ENCODE measurements around the gene COA6.

The COA6 gene, protein sequence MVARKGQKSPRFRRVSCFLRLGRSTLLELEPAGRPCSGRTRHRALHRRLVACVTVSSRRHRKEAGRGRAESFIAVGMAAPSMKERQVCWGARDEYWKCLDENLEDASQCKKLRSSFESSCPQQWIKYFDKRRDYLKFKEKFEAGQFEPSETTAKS

DNA sequence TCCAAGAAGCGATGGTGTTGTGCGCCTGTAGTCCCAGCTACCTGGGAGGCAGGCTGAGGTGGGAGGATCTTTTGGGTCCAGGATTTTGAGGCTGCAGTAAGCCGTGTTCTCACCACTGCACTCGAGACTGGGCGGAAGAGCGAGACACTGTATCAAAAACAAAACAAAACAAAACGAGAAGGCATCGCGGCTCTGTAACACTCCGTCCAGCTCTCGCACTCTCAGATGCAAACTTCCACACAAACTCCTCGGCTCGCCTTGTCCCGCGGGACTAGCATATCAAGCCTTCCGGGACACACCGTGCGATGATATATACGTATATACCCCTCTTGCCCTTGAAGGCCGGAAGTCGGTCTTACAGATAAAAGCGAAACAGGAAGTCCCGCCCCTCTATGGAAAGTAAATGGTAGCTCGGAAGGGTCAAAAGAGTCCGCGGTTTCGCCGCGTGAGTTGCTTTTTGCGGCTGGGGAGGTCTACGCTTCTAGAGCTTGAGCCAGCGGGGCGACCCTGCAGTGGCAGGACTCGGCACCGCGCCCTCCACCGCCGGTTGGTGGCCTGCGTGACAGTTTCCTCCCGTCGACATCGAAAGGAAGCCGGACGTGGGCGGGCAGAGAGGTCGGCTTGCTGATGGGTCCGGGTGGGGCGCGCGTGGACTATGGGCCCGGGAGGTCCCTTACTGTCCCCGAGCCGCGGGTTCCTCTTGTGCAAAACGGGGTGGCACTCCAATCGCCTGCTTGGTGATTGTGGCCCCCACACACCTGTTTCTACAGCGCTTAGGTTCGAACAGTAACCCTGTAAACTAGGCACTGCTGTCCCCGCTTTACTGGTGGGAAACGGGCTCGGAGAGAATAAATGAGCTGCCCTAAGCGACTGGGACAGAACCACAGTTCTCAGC is at the start of gene COA6:
Gene COA6 (plus strand): TSS at position 393 of the 895 bp plus-strand sequence. CDS start 11 bp downstream, at position 404.
- peak; percentile 99 for DNase-seq

DNA sequence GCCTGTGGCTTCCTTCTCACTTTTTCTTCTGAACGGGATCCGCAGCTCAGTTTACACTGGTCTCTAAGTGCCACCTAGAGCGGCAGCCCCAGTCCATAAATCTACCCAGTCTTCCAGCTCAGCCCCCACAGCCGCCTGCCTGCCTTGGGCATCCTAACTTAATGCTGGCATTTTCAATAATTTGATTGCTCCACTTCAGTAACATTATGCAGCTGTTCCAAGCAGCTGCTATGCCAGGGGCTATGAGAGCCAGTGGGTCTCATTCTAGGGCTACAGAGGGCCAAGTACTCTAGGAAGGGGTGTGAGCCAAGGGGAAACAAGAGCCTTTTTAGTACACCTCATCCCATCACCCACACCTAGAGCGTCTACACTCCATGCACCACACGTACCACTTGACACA is 48.4 kb upstream of the COA6 start:
- DNase-seq, result no peak

DNA sequence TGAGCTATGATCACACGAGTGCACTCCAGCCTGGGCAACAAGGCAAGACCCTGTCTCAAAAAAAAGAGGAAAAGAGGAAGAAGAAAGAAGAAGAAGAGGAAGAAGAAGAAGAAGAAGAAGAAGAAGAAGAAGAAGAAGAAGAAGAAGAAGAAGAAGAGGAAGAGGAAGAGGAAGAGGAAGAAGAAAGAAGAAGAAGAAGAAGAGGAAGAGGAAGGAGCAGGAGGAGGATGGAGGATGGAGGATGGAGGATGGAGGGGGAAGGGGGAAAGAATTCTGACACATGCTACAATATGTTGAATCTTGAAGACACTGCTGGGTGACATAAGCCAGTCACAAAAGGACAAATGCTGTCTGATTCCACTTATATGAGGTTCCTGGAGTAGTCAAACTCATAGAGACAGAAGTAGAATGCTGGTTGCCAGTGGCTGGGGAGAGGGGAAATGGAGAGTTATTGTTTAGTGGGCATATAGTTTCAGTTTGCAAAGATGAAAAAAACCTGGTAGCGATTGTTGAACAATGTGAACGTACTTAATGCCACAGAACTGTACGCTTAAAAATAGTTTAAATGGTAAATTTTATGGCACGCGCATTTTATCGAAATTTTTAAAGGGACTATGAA is 47.3 kb upstream of the COA6 start:
- DNase-seq, result no peak

DNA sequence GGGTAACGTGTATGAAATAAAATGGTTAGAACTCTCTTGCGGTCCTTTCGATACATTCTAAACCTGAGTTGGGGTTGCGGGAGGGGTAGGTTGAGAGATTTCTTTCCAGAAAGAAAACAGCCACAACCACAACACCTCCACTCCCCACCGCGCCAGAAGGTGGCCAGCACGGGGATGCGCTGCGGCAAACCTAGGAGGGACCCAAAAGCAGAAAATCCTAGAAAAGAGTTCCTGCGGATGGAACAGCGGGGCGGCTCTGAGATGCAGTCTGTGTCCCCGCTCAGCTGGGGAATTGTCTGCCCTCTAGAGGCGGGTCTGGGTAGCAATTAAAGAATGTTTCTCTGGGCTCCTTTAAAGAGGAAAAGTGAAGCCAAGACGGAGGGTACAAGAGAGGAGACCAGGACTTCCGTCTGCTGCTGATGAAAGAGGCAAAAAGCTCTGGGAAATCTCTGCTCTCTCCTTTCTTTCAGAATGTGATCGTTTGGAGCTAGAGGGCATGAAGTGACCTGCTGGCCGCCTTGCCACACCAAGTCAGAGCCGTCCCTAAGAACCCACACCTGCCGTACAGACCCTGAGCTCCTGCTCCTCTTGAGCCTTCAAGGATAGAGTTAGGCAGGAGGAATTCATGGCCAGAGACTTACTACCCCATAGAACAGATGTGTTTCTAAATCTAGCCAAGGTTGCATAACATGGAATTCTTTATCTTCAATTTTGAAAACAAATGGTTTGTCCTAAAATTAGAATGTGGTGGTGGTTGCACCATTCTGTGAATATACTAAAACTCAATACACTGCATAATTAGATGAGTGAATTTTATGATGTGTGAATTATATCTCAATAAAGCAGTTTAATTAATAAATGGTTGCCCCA is 46.5 kb upstream of the COA6 start:
- peak; percentile 78 for DNase-seq

DNA sequence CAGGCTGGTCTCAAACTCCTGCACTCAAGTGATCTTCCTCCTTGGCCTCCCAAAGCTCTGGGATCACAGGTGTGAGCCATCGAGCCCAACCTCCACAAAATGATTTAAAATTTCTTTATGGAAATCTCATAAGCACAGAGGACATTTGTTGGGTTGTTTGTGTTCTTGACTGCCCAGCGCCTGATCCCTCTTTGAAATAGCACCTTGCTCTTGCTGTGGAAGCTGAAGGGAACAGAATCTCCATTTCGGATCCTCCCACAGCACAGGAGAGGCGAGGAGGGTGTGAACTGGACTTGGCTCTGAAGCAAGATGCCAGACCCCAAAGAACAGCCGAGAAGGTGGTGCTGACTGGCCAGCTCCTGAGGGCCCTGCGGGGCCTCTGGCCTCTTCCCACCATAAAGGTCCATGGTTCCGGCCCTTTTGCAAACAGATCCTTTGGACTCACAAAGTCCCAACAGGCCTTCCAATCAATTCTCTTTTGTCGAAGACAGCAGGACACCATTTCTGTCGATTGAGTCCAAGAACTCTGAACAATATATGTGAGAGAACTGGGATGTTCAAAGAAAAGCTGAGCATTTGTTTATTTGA is 45.6 kb upstream of the COA6 start:
- DNase-seq, result no peak

DNA sequence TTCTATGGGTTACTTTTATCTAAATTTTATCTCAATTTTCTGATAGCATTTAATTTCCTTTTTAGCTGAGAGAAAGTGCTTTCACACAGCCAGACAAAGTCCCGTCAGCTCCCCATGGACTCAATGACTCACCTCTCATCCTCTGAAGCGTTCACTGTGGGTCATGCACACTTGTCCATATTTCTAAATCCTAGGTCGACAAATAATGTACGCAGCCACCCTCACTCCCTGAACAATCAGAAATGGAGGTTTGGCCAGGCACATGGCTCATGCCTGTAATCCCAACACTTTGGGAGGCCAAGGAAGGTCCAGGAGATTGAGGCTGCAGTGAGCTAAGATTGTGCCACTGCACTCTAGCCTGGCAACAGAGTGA is 42.4 kb upstream of the COA6 start:
- DNase-seq, result no peak

DNA sequence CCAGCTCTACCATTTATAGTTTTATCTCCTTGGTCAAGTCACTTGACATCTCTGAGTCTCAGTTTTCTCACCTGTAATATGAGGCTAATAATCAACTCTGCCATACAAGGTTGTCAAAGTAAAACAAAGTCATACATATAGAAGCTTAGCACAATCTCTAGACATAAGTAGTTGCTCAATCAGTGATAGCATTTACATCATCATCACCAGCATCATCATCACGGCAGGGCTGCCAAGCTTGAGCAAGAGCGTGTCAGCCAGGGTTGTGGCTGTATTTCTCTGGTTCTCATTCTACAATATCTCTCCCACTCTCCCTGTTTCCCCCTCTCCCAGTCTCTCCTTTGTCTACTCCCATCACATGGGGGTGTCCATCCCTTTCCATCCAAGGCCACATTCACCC is 41.7 kb upstream of the COA6 start:
- peak; percentile 56 for DNase-seq

DNA sequence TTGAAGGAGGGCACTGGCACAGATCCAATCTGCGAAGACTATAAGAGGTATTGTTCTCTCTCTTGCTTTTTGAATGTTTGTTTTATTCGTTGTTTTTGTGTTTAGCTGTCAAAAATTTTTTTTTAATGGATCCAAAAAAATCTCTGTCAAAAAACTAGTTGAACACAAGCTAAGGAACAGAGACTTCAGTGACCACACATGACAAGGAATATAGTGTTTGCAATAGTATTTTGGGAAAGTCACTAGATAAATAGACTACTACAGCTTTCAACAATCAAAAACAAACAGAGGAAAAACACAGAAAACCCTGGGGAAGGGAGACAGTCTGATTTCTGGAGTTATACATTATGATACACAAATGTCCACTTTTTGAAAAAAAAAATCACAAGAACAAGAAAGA is 36.9 kb upstream of the COA6 start:
- no peak for DNase-seq

DNA sequence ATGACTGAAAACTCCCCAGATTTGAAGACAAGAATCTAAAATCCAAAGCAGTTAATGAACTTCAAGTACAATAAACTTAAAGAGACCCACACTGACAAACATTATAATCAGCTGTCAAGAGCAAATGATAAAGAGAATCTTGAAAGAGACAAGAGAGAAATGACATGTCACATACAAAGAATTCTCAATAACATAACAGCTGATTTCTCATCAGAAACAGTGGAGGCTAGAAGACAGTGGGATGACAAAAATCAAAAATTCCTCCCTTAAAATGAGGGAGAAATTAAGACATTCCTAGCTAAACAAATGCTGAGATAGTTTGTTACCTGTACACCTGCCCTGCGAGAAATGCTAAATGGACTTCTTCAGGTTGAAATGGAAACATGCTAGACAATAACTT is 36.0 kb upstream of the COA6 start:
- no peak for DNase-seq

DNA sequence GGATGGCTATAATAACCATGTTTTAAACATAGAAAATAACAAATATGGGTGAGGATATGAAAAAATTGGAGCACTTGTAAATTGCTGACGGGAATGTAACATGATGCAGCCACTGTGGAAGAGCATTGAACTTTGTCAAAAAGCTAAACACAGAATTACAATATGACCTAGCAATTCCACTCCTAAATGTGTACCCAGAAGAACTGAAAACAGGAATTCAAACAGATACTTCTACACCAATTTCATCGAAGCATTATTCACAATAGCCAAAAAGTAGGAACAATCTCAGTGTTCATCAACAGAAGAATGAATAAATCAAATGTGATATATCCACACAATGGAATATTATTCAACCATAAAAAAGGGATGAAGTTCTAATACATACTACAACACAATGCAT is 32.7 kb upstream of the COA6 start:
- no peak for DNase-seq

DNA sequence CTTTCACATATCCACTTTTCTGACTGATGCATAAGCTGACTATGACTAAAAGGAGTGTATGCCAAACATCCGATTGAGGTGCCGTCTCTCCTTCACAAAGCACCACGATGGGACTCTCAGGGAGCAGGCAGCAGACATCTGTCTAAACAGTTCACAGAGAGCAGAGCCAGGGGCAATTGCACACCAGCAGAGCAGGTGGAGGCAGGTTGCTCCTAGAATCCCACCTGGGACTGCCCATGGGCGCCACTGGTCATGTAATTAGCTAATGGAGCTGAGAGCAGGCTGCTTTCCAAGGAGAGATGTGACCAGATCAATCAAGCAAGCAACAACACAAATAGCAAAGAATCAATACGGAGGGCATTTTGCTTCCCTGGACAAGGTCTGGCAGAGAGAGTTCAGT is 30.5 kb upstream of the COA6 start:
- no peak for DNase-seq

DNA sequence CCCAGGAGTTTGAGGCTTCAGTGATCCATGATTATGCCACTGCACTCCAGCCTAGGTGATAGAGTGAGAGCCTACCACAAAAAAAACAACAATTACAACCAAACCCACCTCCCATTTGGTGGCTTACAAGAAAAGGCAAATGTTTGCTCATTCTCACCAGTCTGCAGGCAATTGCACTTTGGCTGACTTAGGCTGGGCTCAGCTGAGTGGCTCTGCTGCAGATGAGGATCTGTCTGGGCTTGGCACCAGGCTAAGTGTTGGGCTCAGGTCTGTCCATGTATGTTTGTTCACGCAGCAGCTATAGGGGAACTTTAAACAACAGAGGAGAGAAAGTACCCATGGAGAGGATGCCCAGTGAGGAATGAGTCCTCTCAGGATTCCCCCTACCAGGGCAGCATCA is 28.0 kb upstream of the COA6 start:
- no peak for DNase-seq

DNA sequence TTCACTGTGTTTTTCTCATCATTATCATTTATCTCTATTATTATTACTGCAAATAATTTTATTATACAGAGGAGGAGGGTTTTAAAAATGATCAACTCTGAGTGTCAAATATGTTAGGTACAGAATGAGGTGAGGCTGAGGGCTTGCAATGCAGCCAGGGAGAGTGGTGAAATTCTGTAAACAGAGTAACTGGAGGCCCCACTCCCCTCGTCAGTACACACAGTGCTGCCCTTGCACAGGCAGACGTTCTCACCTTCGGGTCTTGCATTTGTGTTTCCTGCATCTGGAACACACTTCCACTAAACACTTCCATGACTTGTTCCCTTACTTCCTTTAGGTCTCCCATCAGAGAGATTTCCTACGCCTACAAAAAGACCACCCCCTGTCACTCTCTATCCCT is 24.3 kb upstream of the COA6 start:
- no peak for DNase-seq

DNA sequence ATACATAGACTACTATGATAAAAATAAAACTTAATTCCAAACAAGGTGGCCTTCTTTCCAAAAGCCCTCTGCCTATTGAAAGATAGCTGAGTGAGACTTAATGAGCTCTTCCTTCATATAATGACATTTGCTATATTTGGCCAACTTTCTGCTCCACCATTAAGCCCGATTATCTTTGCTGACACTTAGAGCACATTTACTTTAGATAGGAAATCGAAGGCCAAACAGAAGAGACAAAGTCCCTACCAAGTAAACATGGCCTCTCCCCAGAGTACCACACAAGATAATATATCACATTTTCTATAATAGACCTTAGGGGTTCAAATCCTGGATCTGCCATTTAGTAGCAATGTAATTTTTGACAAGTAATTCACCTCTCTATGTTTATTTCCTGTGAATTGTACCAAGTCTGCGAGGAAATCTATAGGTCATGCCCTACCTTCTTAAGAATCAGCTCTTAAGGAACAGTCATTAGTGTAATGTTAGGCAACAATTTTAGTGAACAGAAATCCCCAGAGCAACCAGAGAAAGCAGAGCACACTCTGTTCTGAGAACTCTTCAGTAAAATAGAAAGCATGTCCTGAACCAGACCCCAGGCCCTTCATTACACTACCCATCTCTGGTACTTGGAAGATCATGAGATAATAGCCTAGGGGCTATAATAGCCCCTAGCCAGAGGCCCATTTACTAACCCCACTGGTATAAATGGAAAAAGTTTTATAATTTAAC is 17.3 kb upstream of the COA6 start:
- DNase-seq, result no peak

DNA sequence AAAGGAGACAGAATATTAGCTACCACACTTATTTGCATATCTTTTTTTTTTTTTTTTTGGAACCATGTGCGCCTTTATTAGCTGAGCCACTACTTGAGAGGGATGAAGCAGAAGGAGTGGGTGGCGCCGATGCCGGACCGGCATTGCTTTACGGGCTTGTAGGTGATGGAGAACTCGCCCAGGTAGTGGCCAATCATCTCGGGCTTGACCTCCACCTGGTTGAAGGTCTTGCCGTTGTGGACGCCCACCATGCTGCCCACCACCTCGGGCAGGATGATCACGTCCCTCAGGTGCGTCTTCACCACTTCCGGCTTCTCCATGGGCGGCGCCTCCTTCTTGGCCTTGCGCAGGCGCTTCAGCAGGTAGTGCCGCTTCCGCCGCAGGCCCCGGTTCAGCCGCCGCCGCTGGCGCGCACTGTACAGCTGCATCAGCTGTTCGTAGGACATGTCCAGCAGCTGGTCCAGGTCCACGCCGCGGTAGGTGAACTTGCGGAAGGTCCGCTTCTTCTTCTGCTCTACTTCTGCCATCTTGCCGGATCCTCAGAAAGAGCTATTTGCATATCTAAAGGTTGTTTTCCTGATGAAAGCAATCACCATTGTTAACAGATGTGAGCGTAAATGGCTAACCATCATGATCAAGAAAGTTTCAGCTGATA is 16.5 kb upstream of the COA6 start:
- peak; percentile 35 for DNase-seq

DNA sequence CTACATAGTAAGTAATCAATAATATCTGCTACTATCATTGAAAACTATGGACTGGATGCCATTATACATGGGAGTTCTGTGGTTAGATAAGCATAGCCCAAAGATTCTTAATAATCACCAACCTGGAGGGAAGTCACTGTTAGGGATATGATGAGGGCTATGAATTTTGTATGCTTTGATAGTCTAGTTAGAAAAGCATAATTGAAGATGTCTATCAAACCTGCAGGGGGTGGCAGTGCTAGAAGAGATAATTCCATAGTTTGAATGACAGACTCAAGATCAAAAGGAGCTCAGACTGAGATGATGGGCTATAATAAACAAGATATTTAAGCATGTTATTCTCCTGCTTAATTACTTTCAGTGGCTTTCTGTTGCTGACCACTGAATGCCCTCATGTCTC is 15.4 kb upstream of the COA6 start:
- no peak for DNase-seq

DNA sequence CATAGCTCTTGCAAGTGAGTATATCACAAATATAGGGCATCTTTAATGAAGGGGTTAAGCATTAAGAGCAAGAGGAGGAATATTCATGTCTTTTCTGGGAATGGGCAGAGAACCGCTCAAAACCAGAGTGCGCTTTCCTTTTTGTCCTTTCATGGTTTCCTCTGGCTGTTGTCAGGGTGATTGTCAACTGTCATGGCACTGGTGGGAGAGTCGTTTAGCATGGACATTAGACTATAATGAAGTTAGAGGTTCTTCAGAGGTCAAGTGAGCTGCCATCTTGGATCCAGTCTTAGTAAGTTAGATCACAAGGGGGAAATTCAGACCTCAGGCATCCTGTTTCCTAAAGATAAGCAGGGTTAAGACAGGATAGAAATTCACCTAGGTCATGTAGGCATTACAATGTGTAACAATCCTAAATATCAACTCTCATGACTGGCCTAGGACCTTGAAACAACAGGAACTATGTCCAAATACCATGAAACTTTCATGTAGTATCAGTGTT is 12.1 kb upstream of the COA6 start:
- peak; percentile 37 for DNase-seq

DNA sequence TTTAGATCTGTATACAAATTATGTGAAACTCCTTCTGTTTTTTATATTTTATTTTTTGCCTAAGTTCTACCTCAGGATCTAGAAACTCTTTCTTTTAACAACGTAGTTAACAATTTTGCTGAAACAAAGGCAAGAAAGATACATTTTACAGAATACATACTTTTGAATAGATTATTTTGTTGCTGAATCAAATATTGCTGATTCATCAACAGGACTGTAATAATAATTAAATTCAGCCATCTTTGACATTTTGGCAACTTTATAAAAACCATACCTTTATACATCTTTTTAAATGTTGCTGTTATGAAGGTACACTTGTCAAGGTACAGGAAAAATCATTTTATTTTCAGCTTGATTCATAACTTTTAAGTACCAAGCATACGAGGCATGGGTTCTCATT is 10.7 kb upstream of the COA6 start:
- no peak for DNase-seq

DNA sequence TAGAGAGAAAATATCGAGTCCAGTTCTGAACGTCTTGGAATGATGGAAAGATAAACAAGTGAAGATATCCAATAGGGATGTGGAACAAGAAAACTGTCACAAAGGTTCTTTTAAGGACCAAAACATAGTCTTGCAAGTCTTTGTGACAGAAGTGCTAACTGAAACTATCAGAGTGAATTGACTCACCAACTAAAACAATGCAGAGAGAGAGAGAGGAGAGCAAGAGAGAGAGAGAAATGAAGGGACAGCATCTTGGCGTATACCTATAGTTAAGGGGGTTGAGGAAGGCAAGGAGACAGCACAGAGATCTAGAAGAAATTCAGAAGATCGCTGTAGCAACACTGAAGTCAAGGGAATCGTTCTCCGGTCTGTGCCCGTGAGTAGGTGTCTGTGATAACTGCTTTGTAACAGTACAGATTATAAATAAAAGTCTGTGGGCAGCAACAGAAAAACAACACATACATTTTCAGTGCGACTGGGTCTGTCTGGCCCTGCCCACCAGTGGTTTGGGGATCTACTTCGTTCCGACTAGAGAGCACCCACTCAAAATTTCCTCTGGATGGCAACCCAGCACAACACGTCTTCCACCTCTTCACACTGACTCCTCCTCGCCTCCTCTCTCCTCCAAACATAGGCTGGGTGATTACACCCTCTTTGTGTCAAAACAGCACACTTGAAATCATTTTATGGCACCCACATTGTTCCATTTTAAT is 4.8 kb upstream of the COA6 start:
- no peak for DNase-seq

DNA sequence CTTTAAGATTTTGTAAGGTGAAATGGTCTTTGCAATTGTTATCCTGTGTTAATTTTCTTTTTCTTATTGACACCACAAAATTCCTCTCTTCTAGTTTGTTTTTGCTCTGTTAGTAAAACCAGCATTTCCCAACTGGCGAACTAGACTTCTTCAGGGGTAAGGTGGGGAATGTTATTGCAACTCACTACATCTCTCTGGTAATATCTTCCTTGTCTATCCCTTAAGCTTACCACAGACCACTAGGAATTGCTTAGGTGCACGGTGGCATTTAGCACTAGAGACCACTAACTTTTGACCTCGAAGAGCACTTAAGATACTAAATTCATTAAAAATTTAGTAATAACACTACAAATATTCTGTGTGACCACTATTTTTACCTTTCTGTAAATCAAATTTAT is 4.2 kb upstream of the COA6 start:
- DNase-seq, result no peak

DNA sequence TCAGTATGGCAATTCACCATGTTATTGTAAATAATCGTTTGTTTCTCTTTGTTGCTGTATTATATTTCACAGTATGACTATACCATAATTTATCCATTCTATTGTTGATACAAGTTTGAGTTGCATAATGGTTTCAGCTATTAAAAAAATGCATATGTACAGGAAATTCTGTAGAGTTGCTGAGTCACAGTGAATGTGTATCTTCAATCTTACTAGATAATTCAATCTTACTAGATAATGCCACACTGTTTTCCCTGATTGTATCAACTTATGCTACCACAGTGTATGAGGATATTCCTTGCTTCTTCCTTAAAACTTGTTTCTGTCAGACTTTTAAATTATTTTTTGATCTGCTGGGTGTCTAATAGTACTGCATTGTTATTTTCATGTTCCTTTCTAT is 3.5 kb upstream of the COA6 start:
- peak; percentile 59 for DNase-seq

All from hematopoietic multipotent progenitor cell treated with erythropoietin and hydrocortisone succinate and interleukin-3 and kit ligand, for 6 days (in vitro differentiated cells).